SH-SY5Y (cell line): ENCODE data around the gene CAMKMT.
A peak's percentile ranks its signal among the peaks of the same experiment; 100 is the strongest.

Source experiments
- GATA2 ChIP-seq: IDR thresholded peaks from 2 replicates; pipeline ENCODE4 v1.6.1; 2011; ENCODE audit warnings: mild to moderate bottlenecking, low read depth, low read length
- GATA3 ChIP-seq: IDR thresholded peaks from 2 replicates; pipeline ENCODE4 v1.6.1; 2011; ENCODE audit warnings: low read depth, mild to moderate bottlenecking, low read length, moderate library complexity

Gene CAMKMT

DNA sequence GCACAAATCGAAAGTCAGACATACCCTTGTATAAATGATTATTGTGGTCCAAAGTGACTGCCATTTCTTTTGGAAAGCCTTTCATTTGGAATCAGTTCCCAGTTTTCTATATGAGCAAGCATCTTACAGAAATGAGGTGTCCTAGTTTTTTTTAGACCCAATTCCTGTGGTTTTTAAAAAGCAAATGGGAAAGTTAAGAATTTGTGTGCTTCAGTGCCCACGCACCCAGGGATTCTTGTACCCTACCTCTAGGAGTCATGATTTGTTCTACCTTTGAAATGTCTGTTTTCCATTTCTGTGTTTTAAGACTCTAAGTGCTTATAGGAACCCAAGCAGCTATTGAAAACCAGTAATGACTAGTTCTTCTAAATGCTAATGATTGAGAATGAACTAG is 218.1 kb downstream of the CAMKMT start:
- TF ChIP-seq GATA2 (no peak), GATA3 (no peak)

DNA sequence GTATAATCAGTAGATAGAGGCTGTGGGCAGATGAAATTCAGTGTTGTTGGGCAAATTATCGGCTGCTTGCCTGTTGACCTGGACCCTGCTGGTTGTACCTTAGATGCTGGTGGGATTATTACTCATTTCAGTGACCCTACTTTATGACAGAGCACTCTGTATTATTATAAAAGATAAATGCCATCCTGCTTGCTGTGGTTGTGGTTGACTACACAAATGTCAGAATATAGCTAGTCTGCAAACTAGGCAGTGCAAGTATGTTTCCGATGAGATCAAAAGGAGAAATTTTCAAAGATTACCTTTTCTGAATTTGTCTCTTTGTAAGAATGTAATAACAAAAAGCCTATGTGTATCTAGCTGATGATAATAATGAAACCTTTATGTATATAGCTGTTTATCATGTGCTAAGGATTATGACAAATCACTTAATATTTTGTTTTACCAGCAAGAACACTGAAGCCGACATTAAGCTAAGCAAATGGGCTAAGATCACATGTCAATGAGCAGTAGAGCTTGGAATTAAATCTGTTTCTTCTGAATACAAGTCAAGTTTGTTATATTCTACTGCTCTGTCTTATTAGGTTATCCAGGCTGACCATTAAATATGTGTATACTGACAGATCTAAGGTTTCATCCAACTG is 219.2 kb downstream of the CAMKMT start:
- no peak for TF ChIP-seq GATA3
- TF ChIP-seq GATA2: no peak

DNA sequence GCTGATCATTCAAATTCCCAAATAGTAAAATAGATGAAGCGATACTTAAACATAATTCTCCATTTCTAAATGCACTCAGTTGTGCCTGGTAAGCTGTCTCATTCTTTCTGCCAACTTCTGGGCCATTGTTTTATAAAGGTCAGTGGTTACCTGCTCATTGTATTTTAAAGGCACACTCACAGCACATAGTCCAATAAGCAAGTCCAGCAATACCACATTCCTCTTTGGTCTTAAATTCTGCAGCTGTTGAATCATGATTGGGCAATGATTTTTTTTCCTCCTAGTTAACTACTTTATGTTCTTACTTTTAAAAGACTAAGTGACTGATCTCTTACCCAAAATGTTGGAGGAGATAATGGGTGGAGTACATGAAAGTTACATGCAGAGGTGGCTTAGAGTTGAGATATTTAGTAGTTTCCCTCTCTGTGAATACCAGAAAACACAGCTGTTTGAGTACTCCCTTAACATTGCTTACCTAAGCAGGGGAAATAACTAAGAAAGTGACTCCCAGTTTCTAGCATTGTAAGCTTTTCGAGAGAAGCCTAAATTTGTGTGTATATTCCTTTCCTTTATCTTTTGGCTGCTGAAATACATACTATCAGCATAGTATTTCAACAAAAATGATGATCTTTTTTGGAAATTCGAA is 220.7 kb downstream of the CAMKMT start:
- no peak for TF ChIP-seq GATA3

DNA sequence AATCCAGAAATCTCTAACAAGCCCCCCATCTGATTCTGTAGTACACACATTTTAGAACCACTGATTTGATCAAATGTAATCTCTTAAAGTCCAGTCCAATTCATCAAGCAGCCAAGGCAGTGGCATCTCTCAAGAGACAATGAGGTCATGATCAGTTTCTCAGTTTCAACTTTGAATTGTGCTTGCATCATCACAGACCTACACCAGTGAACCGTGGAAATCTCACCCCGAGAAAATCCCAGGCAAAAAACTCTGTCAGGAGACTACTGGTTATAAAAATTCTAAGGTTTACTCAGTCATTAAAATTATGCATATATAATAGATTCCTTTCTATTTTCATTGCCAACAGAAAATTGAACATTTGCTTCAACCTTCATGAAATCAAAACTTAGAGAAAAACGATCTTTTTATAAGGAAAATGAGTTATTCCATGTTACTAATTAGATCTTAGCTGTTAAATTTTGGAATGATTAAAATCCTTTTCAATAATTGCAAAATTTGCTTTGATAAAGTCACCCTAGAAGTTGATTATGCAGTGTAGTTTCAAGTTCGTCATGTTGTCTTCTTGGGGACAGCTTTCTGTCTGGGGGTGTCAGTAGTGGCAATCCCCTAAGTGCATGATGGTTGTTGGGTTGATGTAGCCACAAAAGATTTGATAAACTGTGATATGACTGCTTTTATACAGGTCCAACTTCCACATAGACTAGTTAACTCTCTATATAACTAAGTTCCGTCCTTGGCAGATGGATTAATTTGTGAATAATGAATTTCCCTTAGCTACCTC is 235.0 kb downstream of the CAMKMT start:
- TF ChIP-seq GATA2 (no peak), GATA3 (no peak)

DNA sequence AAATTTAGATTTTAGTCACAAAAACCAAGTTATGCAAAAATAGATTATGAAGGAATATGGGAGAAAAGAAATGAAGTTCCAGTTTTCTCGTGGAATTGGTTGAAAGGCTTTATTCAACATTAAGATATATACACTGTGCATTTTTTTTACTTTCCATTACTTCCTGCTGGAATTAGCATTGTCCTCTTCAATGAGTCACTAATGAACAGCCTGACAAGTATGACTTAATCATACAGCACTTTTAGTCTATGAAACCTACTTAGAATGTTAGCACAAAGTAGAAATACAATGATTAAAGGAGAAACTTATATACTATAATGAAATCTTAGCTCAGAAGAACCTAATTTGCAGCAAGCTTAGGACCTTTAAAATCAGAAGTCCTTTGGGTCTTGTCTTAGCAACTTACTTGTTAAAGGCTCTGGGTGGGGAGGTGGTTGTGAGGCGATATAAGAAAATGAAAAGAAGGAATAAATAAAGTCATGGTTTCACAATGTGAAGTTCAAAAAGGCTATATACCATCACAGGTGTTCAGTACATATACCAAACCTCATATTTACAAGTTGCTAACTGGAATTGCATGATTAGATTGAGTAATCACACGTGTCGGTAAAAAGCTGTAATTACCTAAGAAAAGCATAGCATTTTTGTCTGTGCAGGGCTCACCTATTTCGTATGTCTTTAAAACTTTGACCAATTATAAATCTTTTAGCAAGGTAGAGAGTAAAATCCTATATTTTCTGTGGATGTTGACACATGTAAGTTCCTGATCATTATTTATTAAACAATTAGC is 236.8 kb downstream of the CAMKMT start:
- no peak for TF ChIP-seq GATA3
- TF ChIP-seq GATA2: no peak

DNA sequence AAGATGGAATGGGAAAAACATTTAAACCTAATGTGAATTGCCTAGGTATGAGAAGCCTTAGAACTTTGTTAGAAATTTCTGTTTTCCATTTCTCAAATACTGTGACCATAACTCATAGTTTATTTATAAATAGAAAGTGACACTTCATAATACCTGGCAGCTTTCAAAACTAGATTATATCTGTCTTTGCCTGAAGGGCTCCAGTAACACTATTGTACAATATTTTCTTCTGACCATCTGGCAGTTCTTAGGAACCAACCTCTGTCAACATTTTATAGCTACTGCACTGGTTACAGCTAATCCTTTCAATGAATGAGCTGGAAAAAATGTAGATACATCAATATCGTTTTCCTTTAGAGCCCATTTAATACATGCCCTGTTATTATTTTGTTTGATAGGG is 237.4 kb downstream of the CAMKMT start:
- peak; percentile 75 for TF ChIP-seq GATA3
- peak; percentile 50 for TF ChIP-seq GATA2

DNA sequence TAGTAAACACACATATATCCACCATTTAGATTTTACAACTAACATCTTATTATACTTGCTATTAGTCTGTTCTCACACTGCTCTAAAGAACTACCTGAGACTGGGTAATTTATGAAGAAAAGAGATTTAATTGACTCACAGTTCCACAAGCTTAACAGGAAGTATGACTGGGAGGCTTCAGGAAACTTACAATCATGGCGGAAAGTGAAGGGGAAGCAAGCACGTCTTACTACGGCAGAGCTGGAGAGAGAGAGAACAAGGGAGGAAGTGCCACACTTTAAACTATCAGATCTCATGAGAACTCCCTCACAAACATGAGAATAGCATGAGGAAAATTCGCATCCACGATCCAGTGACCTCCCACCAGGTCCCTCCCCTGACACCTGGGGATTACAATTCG is 240.7 kb downstream of the CAMKMT start:
- TF ChIP-seq GATA3: no peak
- no peak for TF ChIP-seq GATA2

DNA sequence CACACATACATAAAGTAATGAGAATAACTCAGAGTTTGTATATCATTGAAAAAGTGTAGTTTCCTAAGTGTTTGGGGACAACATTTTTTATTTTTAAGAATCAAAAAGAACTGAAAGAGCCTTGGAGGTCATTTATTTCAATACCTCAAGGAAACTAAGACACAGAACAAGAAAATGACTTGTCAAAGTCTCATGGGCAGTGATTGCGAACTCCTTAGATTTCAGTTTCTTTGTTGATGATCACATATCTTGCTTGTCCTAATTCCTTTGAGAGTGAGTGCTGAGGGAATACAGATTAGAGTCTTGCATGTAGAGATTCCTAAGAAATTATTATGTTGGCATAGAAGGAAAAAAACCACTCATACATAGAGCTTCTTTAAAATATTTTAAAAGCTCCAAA is 243.8 kb downstream of the CAMKMT start:
- TF ChIP-seq GATA3 (no peak), GATA2 (no peak)

DNA sequence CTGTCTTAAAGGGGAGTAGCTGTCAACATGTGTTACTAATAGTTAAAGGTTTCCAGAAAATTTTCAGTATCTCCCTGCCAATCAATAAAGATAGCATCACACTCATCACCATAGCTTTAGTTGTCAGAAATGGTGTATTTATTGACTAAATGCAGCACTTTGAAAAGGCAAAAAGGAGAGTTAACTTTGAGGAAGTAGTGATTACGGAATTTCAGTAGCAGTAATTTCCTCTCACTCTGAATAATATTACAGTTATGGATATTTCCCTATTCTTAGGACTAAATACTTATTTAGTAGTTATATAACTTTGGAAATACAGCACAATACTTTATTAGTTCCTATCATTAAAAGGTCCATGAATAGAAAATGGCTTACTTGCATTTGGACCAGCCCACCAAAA is 250.5 kb downstream of the CAMKMT start:
- TF ChIP-seq GATA3 (no peak), GATA2 (no peak)

DNA sequence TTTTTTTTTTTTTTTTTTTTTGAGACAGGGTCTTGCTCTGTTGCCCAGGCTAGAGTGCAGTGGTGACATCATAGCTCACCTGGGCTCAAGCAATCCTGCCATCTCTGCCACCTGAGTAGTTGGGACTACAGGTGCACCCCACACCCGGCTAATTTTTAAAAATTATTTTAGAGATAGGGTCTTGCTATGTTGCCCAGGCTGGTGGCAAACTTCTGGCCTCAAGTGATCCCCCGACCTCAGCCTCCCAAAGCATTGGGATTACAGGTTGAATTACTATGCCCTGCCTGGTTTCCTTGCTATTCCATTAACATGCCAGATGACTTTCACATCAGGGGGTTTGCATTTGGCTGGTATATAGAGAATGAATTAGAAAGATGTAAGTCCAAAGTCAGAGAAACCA is 253.2 kb downstream of the CAMKMT start:
- TF ChIP-seq GATA2: no peak

DNA sequence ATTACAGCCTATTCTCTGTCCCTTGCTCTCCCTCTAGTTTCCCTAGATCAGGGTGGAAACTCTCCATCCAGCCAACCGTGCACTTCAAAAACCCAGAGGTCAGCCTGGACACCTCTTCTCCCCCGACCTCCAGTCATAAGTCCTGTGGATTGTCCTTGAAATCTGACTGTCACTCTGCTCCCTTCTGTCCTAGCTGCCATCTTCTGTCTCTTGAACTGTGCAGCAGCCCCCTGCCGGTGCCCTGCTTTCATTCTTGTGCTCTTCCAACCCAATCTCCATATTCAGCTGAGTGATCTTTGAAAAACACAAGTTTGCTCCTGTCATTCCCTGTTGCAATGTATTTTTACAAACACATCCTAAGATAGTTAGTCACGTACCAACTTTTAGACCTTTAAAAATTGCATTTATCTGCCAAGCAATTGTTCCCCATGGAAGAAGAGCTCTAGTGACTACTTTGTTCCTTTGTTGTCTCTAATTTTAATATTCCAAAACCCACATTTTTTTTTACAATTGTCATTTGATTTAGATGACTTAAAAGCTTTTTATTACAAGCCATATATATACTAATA is 254.3 kb downstream of the CAMKMT start:
- TF ChIP-seq GATA3: no peak
- no peak for TF ChIP-seq GATA2

DNA sequence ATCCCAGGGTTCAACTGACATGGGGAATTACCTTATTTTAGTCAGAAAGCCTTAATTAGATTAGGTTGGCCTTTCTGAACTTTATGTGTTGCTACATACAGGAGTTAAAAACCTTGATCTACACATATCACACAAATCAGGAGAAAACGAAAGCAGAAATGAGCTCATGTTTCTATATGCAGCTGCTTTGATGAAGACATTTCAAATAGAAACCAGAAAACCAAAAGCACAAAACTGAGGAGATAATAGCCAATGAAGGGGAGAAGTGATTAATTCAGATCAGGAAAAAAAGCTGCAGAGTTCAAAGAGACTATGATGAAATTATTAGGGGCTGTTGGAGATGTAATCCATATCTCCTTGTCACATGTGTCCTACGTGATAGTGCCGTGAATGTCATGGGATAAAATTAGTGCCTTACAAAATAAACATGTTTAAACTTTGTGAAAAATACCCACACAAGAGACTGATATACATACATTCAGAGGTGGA is 255.0 kb downstream of the CAMKMT start:
- TF ChIP-seq GATA2 (no peak), GATA3 (no peak)

DNA sequence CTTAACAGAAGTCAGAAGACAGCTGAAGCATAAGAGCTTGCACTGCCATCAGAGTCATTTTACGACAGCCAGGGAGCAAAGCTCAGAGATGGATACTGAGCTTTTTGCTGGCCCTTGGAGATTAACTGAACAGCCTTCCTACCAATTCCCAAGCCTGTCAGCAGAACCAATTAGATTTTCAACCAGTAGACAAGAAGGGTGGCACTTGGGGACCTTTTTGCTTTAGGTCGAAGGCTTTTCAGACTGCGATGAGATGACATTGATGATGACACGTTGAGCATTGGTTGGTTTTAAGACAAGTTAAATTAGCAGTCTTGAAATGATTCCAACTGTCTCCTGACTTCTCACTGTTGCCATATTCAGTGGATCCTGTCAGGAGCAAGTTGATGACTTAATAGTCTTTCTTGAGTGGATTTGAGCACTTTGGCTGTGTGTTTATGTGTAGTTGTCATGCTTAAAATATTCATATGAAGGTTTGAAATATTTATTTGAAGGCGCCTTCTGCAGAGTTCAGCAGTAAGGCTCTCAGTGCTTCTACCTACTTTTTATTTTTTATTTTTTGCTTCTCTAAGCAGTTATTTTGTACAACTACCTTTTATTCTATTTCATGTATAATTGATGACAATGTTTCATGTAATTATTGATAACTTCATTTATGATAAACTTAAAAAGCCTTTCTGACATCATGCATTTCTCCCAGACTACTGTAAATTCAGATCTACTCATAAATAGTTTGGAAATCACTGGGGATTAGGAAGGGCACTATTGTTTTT is 256.7 kb downstream of the CAMKMT start:
- no peak for TF ChIP-seq GATA2
- TF ChIP-seq GATA3: no peak
